K562 (cell line): ENCODE results near the gene COL13A1.

Experiments used
- EP300 ChIP-seq: IDR thresholded peaks from 2 replicates; pipeline ENCODE4 v1.6.1; 2012; ENCODE audit warnings: low read length, improper control_type of control experiment
- FOXM1 ChIP-seq, 2 experiments: fragments of 450-650 bp in 1 of 2; sonication (generic) in 1 of 2; formaldehyde crosslinking in 1 of 2; IDR thresholded peaks; 2 replicates each; pipeline versions ENCODE4 v1.6.1 to v1.9.0; 2017 to 2022; ENCODE audit warnings: low read depth in 2 of 2, mild to moderate bottlenecking in 2 of 2, missing genetic modification reagents in 1 of 2, moderate library complexity in 1 of 2
- HDAC6 ChIP-seq: IDR thresholded peaks from 2 replicates; pipeline ENCODE4 v1.6.1; 2012; ENCODE audit warnings: low read depth, mild to moderate bottlenecking, control low read depth, inconsistent platforms, low read length, moderate library complexity
- HIVEP1 ChIP-seq: fragments of 250-450 bp; sonication (Bioruptor Pico); IDR thresholded peaks from 2 replicates; pipeline ENCODE4 v1.4.0; 2020; ENCODE audit warnings: mild to moderate bottlenecking
- NFIC ChIP-seq: fragments of 450-650 bp; IDR thresholded peaks from 2 replicates; pipeline ENCODE4 v1.6.1; 2017; ENCODE audit warnings: mild to moderate bottlenecking, inconsistent platforms
- PML ChIP-seq: IDR thresholded peaks from 2 replicates; pipeline ENCODE4 v1.6.1; 2012; ENCODE audit warnings: low read length, inconsistent platforms
- POLR2AphosphoS2 ChIP-seq: IDR thresholded peaks from 2 replicates; pipeline ENCODE4 v1.6.1; 2012; ENCODE audit warnings: low read length, improper control_type of control experiment
- POLR2AphosphoS5 ChIP-seq: IDR thresholded peaks from 2 replicates; pipeline ENCODE4 v1.6.1; 2011; ENCODE audit warnings: mild to moderate bottlenecking, low read depth, low read length, moderate library complexity; ENCODE audit not compliant: control insufficient read depth, insufficient read depth
- ZBTB17 ChIP-seq: fragments of 450-650 bp; formaldehyde crosslinking; IDR thresholded peaks from 2 replicates; pipeline ENCODE4 v1.4.0; 2020; ENCODE audit warnings: mild to moderate bottlenecking
- ZNF124 ChIP-seq: sonication (generic); formaldehyde crosslinking; IDR thresholded peaks from 2 replicates; pipeline ENCODE4 v1.8.1; 2022; ENCODE audit warnings: missing genetic modification reagents
- TF ChIP-seq, protein P1 (sequence below): fragments of 200-600 bp; sonication (generic); IDR thresholded peaks from one replicate; pipeline ENCODE4 v1.6.1; 2012; ENCODE audit warnings: mild to moderate bottlenecking, low read depth, low read length, inconsistent platforms
- TF ChIP-seq, protein P2 (sequence below): conservative IDR thresholded peaks from 2 replicates; pipeline ENCODE4 v1.6.1; 2011; ENCODE audit warnings: low read depth, mild to moderate bottlenecking, low read length; ENCODE audit not compliant: control insufficient read depth
- TF ChIP-seq, protein P3 (sequence below): fragments of 450-650 bp; IDR thresholded peaks from 2 replicates; pipeline ENCODE4 v1.6.1; 2017; ENCODE audit warnings: antibody characterized with exemption, mild to moderate bottlenecking
- TF ChIP-seq, protein P4 (sequence below): sonication (generic); formaldehyde crosslinking; IDR thresholded peaks from 2 replicates; pipeline ENCODE4 v1.5.0; 2020; ENCODE audit warnings: missing genetic modification reagents

DNA sequence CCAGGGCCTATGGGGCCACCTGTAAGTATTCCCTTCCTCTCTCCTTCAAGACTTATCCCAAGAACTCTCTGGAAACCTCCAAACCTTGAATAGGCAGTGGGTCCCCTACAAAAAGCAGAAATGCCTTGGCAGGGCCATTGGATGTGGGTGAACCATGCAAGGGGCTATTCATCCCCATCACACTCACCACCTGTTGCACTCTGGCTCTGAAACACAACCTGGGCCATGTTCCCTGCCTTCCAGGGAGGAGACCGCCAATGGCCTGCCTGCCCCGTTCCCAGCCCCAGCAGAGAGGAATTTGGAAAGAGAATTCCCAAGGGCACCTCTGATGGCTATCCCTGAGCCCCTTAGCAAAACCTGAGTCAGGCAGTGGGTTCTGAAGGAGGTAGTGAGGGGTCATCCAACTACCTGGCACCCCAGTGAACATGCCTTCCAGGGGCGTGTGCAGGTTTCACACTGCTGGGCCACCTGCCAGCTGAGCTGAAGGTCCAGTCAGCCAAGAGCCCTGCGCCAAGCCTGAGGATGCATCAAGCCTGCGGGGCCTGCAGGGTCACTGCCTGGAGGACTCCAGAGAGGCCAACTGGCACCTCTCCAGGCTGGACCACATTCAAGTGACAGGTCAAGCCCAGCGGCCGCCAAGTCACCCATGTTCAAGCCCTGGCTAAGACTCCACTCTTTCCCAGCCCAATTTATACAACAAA lies 101.3 kb downstream of the COL13A1 start:
- TF ChIP-seq, protein P1, sequence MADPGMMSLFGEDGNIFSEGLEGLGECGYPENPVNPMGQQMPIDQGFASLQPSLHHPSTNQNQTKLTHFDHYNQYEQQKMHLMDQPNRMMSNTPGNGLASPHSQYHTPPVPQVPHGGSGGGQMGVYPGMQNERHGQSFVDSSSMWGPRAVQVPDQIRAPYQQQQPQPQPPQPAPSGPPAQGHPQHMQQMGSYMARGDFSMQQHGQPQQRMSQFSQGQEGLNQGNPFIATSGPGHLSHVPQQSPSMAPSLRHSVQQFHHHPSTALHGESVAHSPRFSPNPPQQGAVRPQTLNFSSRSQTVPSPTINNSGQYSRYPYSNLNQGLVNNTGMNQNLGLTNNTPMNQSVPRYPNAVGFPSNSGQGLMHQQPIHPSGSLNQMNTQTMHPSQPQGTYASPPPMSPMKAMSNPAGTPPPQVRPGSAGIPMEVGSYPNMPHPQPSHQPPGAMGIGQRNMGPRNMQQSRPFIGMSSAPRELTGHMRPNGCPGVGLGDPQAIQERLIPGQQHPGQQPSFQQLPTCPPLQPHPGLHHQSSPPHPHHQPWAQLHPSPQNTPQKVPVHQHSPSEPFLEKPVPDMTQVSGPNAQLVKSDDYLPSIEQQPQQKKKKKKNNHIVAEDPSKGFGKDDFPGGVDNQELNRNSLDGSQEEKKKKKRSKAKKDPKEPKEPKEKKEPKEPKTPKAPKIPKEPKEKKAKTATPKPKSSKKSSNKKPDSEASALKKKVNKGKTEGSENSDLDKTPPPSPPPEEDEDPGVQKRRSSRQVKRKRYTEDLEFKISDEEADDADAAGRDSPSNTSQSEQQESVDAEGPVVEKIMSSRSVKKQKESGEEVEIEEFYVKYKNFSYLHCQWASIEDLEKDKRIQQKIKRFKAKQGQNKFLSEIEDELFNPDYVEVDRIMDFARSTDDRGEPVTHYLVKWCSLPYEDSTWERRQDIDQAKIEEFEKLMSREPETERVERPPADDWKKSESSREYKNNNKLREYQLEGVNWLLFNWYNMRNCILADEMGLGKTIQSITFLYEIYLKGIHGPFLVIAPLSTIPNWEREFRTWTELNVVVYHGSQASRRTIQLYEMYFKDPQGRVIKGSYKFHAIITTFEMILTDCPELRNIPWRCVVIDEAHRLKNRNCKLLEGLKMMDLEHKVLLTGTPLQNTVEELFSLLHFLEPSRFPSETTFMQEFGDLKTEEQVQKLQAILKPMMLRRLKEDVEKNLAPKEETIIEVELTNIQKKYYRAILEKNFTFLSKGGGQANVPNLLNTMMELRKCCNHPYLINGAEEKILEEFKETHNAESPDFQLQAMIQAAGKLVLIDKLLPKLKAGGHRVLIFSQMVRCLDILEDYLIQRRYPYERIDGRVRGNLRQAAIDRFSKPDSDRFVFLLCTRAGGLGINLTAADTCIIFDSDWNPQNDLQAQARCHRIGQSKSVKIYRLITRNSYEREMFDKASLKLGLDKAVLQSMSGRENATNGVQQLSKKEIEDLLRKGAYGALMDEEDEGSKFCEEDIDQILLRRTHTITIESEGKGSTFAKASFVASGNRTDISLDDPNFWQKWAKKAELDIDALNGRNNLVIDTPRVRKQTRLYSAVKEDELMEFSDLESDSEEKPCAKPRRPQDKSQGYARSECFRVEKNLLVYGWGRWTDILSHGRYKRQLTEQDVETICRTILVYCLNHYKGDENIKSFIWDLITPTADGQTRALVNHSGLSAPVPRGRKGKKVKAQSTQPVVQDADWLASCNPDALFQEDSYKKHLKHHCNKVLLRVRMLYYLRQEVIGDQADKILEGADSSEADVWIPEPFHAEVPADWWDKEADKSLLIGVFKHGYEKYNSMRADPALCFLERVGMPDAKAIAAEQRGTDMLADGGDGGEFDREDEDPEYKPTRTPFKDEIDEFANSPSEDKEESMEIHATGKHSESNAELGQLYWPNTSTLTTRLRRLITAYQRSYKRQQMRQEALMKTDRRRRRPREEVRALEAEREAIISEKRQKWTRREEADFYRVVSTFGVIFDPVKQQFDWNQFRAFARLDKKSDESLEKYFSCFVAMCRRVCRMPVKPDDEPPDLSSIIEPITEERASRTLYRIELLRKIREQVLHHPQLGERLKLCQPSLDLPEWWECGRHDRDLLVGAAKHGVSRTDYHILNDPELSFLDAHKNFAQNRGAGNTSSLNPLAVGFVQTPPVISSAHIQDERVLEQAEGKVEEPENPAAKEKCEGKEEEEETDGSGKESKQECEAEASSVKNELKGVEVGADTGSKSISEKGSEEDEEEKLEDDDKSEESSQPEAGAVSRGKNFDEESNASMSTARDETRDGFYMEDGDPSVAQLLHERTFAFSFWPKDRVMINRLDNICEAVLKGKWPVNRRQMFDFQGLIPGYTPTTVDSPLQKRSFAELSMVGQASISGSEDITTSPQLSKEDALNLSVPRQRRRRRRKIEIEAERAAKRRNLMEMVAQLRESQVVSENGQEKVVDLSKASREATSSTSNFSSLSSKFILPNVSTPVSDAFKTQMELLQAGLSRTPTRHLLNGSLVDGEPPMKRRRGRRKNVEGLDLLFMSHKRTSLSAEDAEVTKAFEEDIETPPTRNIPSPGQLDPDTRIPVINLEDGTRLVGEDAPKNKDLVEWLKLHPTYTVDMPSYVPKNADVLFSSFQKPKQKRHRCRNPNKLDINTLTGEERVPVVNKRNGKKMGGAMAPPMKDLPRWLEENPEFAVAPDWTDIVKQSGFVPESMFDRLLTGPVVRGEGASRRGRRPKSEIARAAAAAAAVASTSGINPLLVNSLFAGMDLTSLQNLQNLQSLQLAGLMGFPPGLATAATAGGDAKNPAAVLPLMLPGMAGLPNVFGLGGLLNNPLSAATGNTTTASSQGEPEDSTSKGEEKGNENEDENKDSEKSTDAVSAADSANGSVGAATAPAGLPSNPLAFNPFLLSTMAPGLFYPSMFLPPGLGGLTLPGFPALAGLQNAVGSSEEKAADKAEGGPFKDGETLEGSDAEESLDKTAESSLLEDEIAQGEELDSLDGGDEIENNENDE: no peak
- TF ChIP-seq POLR2AphosphoS5 (no peak), FOXM1 (IDR thresholded peaks at IDR 0.05; ENCODE audit: low read depth) (no peak), FOXM1 (CRISPR knock-in tag; IDR thresholded peaks at IDR 0.05; ENCODE audit: low read depth) (no peak), PML (no peak), EP300 (no peak), ZNF124 (CRISPR knock-in tag) (no peak), HDAC6 (no peak), ZBTB17 (CRISPR knock-in tag) (no peak), NFIC (no peak), HIVEP1 (no peak), POLR2AphosphoS2 (no peak)
- TF ChIP-seq, protein P2, sequence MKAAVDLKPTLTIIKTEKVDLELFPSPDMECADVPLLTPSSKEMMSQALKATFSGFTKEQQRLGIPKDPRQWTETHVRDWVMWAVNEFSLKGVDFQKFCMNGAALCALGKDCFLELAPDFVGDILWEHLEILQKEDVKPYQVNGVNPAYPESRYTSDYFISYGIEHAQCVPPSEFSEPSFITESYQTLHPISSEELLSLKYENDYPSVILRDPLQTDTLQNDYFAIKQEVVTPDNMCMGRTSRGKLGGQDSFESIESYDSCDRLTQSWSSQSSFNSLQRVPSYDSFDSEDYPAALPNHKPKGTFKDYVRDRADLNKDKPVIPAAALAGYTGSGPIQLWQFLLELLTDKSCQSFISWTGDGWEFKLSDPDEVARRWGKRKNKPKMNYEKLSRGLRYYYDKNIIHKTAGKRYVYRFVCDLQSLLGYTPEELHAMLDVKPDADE: no peak
- TF ChIP-seq, protein P3, sequence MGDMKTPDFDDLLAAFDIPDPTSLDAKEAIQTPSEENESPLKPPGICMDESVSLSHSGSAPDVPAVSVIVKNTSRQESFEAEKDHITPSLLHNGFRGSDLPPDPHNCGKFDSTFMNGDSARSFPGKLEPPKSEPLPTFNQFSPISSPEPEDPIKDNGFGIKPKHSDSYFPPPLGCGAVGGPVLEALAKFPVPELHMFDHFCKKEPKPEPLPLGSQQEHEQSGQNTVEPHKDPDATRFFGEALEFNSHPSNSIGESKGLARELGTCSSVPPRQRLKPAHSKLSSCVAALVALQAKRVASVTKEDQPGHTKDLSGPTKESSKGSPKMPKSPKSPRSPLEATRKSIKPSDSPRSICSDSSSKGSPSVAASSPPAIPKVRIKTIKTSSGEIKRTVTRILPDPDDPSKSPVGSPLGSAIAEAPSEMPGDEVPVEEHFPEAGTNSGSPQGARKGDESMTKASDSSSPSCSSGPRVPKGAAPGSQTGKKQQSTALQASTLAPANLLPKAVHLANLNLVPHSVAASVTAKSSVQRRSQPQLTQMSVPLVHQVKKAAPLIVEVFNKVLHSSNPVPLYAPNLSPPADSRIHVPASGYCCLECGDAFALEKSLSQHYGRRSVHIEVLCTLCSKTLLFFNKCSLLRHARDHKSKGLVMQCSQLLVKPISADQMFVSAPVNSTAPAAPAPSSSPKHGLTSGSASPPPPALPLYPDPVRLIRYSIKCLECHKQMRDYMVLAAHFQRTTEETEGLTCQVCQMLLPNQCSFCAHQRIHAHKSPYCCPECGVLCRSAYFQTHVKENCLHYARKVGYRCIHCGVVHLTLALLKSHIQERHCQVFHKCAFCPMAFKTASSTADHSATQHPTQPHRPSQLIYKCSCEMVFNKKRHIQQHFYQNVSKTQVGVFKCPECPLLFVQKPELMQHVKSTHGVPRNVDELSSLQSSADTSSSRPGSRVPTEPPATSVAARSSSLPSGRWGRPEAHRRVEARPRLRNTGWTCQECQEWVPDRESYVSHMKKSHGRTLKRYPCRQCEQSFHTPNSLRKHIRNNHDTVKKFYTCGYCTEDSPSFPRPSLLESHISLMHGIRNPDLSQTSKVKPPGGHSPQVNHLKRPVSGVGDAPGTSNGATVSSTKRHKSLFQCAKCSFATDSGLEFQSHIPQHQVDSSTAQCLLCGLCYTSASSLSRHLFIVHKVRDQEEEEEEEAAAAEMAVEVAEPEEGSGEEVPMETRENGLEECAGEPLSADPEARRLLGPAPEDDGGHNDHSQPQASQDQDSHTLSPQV: no peak
- TF ChIP-seq, protein P4, sequence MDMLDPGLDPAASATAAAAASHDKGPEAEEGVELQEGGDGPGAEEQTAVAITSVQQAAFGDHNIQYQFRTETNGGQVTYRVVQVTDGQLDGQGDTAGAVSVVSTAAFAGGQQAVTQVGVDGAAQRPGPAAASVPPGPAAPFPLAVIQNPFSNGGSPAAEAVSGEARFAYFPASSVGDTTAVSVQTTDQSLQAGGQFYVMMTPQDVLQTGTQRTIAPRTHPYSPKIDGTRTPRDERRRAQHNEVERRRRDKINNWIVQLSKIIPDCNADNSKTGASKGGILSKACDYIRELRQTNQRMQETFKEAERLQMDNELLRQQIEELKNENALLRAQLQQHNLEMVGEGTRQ (CRISPR knock-in tag): no peak
